Effector memory CD4-positive, alpha-beta T cell (primary cell): Measurements from ENCODE around the gene GIMAP6.
A peak's percentile ranks its signal among the peaks of the same experiment; 100 is the strongest.
"Not testable (repeated sequence)": the region's sequence is repeated elsewhere in the genome, so short reads cannot be mapped to it uniquely, and the experiment has no call there.

Source experiments
- DNase-seq, 3 donors: peaks; one replicate each; pipeline ENCODE4 v3.0.0-alpha.2; 2020
- H3K27ac ChIP-seq: 2 replicates; pipeline ENCODE4 v1.7.0; 2013; ENCODE audit warnings: mild to moderate bottlenecking, low read length, moderate library complexity; ENCODE audit not compliant: insufficient read depth, poor library complexity, severe bottlenecking
- H3K27me3 ChIP-seq: replicated peaks from 2 replicates; pipeline ENCODE4 v1.7.0; 2013; ENCODE audit warnings: mild to moderate bottlenecking, low read length; ENCODE audit not compliant: insufficient read depth, control insufficient read depth, poor library complexity, severe bottlenecking
- H3K36me3 ChIP-seq: 2 replicates; pipeline ENCODE4 v1.7.0; 2013; ENCODE audit warnings: mild to moderate bottlenecking, low read length, moderate library complexity; ENCODE audit not compliant: control insufficient read depth, insufficient read depth
- H3K4me1 ChIP-seq: 2 replicates; pipeline ENCODE4 v1.7.0; 2013; ENCODE audit warnings: low read length, mild to moderate bottlenecking; ENCODE audit not compliant: control insufficient read depth, insufficient read depth, poor library complexity, severe bottlenecking
- H3K4me3 ChIP-seq: 2 replicates; pipeline ENCODE4 v1.7.0; 2013; ENCODE audit warnings: low read length, low read depth, mild to moderate bottlenecking; ENCODE audit not compliant: insufficient read depth, poor library complexity, severe bottlenecking
- H3K9me3 ChIP-seq: 2 replicates; pipeline ENCODE4 v1.7.0; 2013; ENCODE audit warnings: mild to moderate bottlenecking, low read length, moderate library complexity; ENCODE audit not compliant: control insufficient read depth

Gene GIMAP6

GRCh38 chr7:150621376-150621775 lies 10.8 kb downstream of the GIMAP6 start:
- Histone ChIP-seq H3K4me1 (peaks cover 12% of the 10 kb centered on the region), H3K9me3 (peaks cover 6% of the 10 kb centered on the region), H3K27ac (peak overlapping the region; percentile 33), H3K4me3 (no peak overlapping the region), H3K27me3 (no peaks in the 10 kb centered on the region), H3K36me3 (peaks cover 5% of the 10 kb centered on the region)
- no peak for DNase-seq

GRCh38 chr7:150620617-150621371 lies 11.4 kb downstream of the GIMAP6 start:
- peaks cover 12% of the 10 kb centered on the region for H3K4me1 ChIP-seq
- DNase-seq, result no peak
- peaks cover 3% of the 10 kb centered on the region for H3K9me3 ChIP-seq
- H3K4me3 ChIP-seq, result no peak overlapping the region
- H3K36me3 ChIP-seq, result no peaks in the 10 kb centered on the region
- peak overlapping the region; percentile 17 for H3K27ac ChIP-seq
- no peaks in the 10 kb centered on the region for H3K27me3 ChIP-seq

GRCh38 chr7:150620061-150620460 lies 12.1 kb downstream of the GIMAP6 start:
- Histone ChIP-seq H3K27ac (peak overlapping the region; percentile 17), H3K27me3 (no peaks in the 10 kb centered on the region), H3K4me3 (no peak overlapping the region), H3K9me3 (peaks cover 3% of the 10 kb centered on the region), H3K4me1 (peaks cover 12% of the 10 kb centered on the region), H3K36me3 (no peaks in the 10 kb centered on the region)
- no peak for DNase-seq

GRCh38 chr7:150615221-150615755 lies 16.9 kb downstream of the GIMAP6 start:
- not testable (repeated sequence) for H3K4me3 ChIP-seq, H3K9me3 ChIP-seq, H3K36me3 ChIP-seq, H3K27me3 ChIP-seq, H3K4me1 ChIP-seq, H3K27ac ChIP-seq, DNase-seq

GRCh38 chr7:150614426-150614825 lies 17.8 kb downstream of the GIMAP6 start:
- not testable (repeated sequence) for H3K4me3 ChIP-seq, H3K4me1 ChIP-seq, H3K27me3 ChIP-seq, H3K9me3 ChIP-seq, H3K36me3 ChIP-seq, DNase-seq
- peak overlapping the region; percentile 14 for H3K27ac ChIP-seq

GRCh38 chr7:150613880-150614279 lies 18.3 kb downstream of the GIMAP6 start:
- Histone ChIP-seq H3K36me3 (no peaks in the 10 kb centered on the region), H3K27ac (no peak overlapping the region), H3K4me3 (no peak overlapping the region), H3K27me3 (no peaks in the 10 kb centered on the region), H3K9me3 (no peaks in the 10 kb centered on the region), H3K4me1 (no peaks in the 10 kb centered on the region)
- DNase-seq, result no peak

GRCh38 chr7:150612925-150613324 lies 19.3 kb downstream of the GIMAP6 start:
- Histone ChIP-seq H3K4me3 (no peak overlapping the region), H3K27me3 (no peaks in the 10 kb centered on the region), H3K27ac (no peak overlapping the region), H3K36me3 (no peaks in the 10 kb centered on the region), H3K4me1 (no peaks in the 10 kb centered on the region), H3K9me3 (no peaks in the 10 kb centered on the region)
- no peak for DNase-seq

- DNase-seq, result no peak
- Histone ChIP-seq H3K4me3 (no peak overlapping the region), H3K27me3 (no peaks in the 10 kb centered on the region), H3K27ac (no peak overlapping the region), H3K9me3 (no peaks in the 10 kb centered on the region), H3K36me3 (no peaks in the 10 kb centered on the region), H3K4me1 (no peaks in the 10 kb centered on the region)
These were observed 22.0 kb downstream of the GIMAP6 start for GRCh38 chr7:150610233-150610632.

GRCh38 chr7:150603600-150603999 lies 28.6 kb downstream of the GIMAP6 start:
- H3K36me3 ChIP-seq, H3K27me3 ChIP-seq, H3K27ac ChIP-seq, H3K4me1 ChIP-seq, H3K9me3 ChIP-seq, DNase-seq, H3K4me3 ChIP-seq: not testable (repeated sequence)

- H3K4me3 ChIP-seq, result no peak overlapping the region
- H3K27ac ChIP-seq, result no peak overlapping the region
- no peaks in the 10 kb centered on the region for H3K36me3 ChIP-seq
- H3K27me3 ChIP-seq, result no peaks in the 10 kb centered on the region
- no peak for DNase-seq
- H3K4me1 ChIP-seq, result no peaks in the 10 kb centered on the region
- H3K9me3 ChIP-seq, result peaks cover 5% of the 10 kb centered on the region
These were observed 36.8 kb downstream of the GIMAP6 start for GRCh38 chr7:150595361-150595760.
